ENCODE data around the gene SORCS2. TPM values are rescaled to one million over a fixed set of nuclear protein-coding genes. Genes with fewer than 3 reads are reported as not detected.

The SORCS2 gene
- polyA plus RNA-seq, 1 donor: 8.5 TPM

DNA sequence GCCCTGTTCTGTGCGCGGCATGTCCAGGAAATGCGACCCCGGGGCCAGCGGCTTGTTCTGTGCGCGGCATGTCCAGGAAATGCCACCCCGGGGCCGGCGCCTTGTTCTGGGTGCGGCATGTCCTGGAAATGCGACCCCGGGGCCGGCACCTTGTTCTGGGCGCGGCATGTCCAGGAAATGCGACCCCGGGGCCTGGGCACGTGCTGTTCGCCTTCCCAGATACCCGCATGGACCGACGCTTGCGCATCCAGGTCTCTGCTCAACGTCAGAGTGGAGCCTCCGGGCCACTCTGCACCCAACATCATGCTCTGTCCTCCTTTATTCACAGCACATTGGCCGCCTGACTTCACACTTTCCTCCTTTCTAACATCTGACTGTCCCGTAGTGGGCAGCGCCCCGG is 318.2 kb downstream of the SORCS2 start:
- DNase-seq: no peak

DNA sequence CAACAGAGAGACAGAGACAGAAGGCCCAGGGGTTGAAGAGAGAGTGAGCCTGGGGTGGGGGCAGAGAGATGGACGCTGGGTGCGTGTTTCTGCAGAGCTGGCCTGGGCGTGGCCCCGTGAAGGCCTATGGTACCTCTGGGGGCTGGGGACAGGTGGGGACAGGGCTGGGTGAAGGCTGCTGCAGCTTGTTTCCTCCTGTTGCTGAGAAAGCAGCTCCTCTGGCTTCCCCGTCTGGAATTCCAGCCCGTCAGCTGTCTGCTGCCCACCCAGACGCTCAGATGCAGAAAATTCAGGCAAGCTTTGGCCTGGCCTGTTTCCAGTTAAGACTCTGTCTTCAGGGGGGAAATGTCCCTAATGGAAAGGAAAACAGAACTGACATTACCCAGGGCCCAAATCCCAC is 319.2 kb downstream of the SORCS2 start:
- DNase-seq: no peak

- no peak for DNase-seq
Measured at GRCh38 chr4:7512428-7512827, 320.1 kb downstream of the SORCS2 start.

- DNase-seq: no peak
Measured at GRCh38 chr4:7512946-7513345, 320.6 kb downstream of the SORCS2 start.

- DNase-seq: no peak
Measured at GRCh38 chr4:7513671-7514070, 321.3 kb downstream of the SORCS2 start.

GRCh38 chr4:7514281-7514680 is 321.9 kb downstream of the SORCS2 start:
- no peak for DNase-seq

DNA sequence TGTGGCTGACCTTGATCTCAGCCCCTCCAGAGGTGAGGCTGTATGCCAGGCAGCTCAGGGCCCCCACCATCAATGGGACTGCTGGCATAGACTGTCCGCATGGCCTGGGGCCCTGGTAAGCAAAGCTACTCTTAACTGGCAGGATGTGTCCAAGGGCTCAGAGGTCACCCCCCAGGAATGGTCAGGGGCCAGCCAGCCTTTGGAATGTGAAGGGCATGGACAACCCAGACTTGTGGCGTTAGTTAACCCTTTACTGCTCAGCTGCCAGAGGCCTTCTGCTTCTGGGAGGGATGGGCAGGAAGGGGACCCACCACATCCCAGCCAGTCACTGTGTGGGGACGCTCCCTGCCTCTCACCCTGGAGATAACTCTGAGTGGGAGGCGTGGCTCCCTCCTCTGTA is 322.5 kb downstream of the SORCS2 start:
- no peak for DNase-seq

DNA sequence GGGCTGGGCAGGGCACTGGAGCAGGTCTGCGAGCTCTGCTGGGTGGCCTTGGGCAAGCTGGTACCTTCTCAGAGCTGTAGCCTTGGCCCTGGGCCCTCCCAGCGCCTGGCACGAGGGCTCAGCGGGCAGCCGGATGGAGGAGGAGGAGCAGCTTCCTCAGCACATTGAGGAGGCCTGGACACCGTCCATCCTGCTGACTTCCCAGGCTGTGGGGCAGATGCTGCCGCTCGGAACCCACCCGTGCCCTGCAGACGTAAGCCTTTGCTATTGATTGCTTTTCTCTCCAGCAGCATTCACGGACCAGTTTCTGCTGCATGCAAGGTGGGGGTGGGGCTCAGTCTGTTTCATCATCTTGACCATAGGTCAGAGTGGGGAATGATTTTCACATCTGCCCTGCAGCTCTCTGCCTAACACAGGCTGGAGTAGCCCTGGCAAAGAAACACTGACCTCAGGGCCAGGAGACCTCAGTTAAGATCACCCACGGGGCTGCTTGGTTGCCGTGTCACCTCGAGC is 323.1 kb downstream of the SORCS2 start:
- DNase-seq: no peak

DNA sequence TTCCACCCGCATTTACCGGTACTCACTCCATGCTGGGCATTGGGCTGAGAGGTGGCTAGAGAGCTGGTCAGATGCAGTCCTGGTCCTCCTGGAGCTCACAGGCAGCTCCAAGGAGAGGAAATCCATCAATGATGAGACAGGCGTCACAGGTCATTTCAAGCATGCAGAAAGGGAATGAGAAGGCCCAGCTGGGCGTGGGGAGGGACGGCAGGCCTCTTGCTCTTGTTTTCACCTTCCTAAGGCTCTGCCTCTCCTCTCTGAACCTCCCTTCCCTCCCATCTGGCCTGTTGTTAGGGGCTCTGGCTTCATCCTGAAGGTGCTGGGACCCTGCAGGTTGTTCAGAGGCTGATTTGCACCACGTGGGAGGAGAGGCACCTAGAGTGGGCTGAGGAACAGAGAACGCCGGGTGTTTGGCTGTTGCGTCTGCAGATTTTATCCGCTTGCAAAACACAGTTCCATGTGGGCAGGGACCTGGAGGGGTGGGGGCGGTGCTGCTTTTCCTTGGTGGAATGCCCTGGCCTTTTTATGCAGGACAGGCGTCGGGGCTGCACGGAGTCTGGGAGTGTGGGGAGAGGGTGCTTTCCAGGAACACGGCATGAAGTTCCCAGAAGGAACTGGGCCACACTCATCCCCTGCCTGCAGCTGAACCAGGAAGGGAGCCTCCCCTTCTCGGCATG is 323.9 kb downstream of the SORCS2 start:
- peak; percentile 62 for DNase-seq

- DNase-seq: no peak
Measured at GRCh38 chr4:7516773-7517144, 324.4 kb downstream of the SORCS2 start.

- no peak for DNase-seq
Measured at GRCh38 chr4:7518871-7519637, 326.7 kb downstream of the SORCS2 start.

- no peak for DNase-seq
Measured at GRCh38 chr4:7519638-7520376, 327.5 kb downstream of the SORCS2 start.

- no peak for DNase-seq
Measured at GRCh38 chr4:7521666-7522065, 329.3 kb downstream of the SORCS2 start.

DNA sequence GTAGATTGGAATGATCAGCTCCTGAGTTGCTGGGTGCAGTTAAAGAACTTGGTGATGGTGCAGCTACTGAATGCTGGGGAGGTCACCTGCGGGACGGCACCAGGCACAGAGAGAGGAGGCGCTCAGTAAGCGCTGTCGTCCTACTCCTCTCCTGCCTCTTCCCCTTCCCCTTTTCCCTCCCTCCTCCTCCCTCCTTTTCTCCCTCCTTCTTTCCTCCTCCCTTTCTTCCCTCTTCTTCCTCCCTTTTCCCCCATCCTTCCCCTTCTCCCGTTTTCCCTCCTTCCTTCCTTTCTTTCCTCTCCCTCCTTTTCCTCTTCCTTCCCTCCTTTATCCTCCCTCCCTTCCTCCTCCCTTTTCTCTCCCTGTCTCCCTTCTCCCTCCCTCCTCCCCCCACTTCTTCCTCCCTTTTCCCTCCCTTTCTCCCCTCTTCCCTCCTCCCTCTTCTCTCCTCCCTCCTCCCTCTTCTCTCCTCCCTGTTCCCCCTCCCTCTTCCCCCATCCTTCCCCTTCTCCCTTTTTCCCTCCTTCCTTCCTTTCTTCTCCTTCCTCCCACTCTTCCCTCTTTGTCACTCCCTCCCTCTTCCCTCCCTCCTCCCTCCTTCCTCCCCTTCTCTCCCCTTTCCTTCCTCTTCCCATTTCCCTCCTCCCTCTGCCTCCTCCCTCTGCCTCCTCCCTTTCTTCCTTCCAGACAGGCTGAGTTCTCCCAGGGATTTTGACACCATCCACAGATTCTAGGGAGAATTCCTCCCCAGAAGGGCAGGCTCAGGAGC is 330.3 kb downstream of the SORCS2 start:
- no peak for DNase-seq

DNA sequence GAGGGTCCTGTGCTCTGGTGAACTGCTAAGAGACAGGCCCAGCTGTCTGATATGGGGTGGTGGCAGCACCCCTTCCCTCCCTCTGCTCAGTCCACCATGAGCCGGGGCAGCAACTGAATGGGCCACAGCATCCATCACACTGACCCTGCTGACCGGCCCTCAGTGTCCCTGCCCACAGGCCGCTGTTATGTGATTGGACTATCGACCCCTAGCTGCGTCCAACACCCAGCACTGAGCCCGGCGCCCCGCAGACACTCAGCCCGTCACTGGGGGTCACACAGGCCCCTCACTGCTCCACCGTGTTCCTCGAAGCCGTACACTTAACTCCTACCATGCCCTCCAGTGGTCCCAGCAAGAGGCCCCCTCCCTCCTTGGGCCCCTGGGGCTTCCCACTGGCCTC is 331.2 kb downstream of the SORCS2 start:
- no peak for DNase-seq

GRCh38 chr4:7524064-7524682 is 331.8 kb downstream of the SORCS2 start:
- no peak for DNase-seq

- no peak for DNase-seq
Measured at GRCh38 chr4:7524843-7525242, 332.5 kb downstream of the SORCS2 start.

- no peak for DNase-seq
Measured at GRCh38 chr4:7526491-7526890, 334.2 kb downstream of the SORCS2 start.

DNA sequence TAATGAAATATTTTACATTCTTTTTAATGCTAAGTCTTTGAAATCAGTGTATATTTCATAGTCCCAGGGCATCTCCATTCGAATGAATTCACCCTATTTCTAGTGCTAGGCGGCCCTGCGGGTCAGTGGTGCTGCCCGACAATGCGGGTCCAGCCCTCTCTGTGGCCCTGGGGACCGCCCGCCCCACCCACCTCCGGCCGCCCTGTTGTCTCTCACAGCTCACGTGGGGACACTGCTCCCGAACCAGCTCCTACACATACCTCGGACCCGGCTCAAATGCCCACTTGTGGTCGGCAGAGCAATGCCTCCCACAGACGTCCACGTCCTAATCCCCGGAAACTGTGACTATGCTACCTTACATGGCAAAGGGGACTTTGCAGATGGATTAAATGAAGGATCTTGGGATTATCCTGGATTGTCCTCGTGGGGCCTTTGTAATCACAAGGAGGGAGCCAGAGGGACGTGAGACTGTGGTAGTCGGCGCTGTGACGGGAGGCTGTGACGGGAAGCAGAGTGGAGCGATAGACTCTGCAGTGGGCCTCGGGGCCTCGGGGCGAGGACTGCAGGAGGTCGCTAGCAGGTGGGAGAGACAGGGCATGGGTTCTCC is 334.7 kb downstream of the SORCS2 start:
- DNase-seq: no peak

GRCh38 chr4:7529368-7530080 is 337.2 kb downstream of the SORCS2 start:
- no peak for DNase-seq

DNA sequence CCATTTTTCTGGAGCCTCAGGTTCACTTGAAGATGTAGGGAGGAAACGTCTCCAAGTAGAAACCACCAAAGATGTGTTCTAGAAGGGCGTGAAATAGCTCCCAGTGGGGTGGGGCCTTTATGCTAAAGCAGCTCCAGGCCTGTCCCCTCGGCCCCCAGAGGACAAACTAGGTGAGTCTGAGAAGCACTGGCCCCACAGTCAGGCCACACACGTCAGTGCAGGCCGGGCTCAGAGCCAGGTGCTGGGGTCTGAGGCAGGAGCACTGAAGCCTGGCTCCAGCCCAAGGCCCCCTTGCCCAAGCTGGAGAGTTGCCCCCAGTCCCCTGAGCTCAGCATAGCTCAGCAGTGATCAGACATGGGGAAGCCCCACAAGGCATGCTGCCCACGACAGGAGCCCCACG is 337.7 kb downstream of the SORCS2 start:
- DNase-seq: no peak
